ENCODE data around the gene UBE2G1.
A peak's percentile ranks its signal among the peaks of the same experiment; 100 is the strongest.
"Not testable (repeated sequence)": the region's sequence is repeated elsewhere in the genome, so short reads cannot be mapped to it uniquely, and the experiment has no call there.

The UBE2G1 gene

GRCh38 chr17:4375039-4375748 is 8.7 kb upstream of the UBE2G1 start:
- DNase-seq = no peak

- no peak for DNase-seq
Observed at GRCh38 chr17:4369557-4370230, 3.2 kb upstream of the UBE2G1 start.

GRCh38 chr17:4368341-4368740 is 1.9 kb upstream of the UBE2G1 start:
- DNase-seq = no peak

- DNase-seq = not testable (repeated sequence)
Observed at GRCh38 chr17:4367177-4367576, 702 bp upstream of the UBE2G1 start.

- peak in 4 of 6 experiments; percentile 32 to 55 (median 45) for DNase-seq
Observed at GRCh38 chr17:4365628-4366326, 698 bp downstream of the UBE2G1 start.

- peak; percentile 76 to 88 (median 81) for DNase-seq
Observed at GRCh38 chr17:4365103-4365627, 1.3 kb downstream of the UBE2G1 start.

GRCh38 chr17:4364622-4365041 is 1.8 kb downstream of the UBE2G1 start:
- DNase-seq = no peak

- no peak for DNase-seq
Observed at GRCh38 chr17:4362141-4362540, 4.3 kb downstream of the UBE2G1 start.

GRCh38 chr17:4358154-4358553 is 8.3 kb downstream of the UBE2G1 start:
- DNase-seq = no peak

GRCh38 chr17:4357671-4358070 is 8.8 kb downstream of the UBE2G1 start:
- no peak for DNase-seq

- no peak for DNase-seq
Observed at GRCh38 chr17:4357030-4357628, 9.3 kb downstream of the UBE2G1 start.

- no peak for DNase-seq
Observed at GRCh38 chr17:4354862-4355514, 11.5 kb downstream of the UBE2G1 start.

- DNase-seq = no peak
Observed at GRCh38 chr17:4354206-4354605, 12.3 kb downstream of the UBE2G1 start.

- DNase-seq = not testable (repeated sequence)
Observed at GRCh38 chr17:4350214-4350613, 16.3 kb downstream of the UBE2G1 start.

GRCh38 chr17:4345581-4346252 is 20.8 kb downstream of the UBE2G1 start:
- no peak for DNase-seq

- DNase-seq = no peak
Observed at GRCh38 chr17:4344926-4345325, 21.5 kb downstream of the UBE2G1 start.

GRCh38 chr17:4342535-4342934 is 23.9 kb downstream of the UBE2G1 start:
- no peak for DNase-seq

- no peak for DNase-seq
Observed at GRCh38 chr17:4341616-4341977, 24.9 kb downstream of the UBE2G1 start.

- DNase-seq = no peak
Observed at GRCh38 chr17:4340914-4341615, 25.4 kb downstream of the UBE2G1 start.

GRCh38 chr17:4334776-4335584 is 31.5 kb downstream of the UBE2G1 start:
- peak in 2 of 6 experiments; percentile 15 to 28 for DNase-seq

- DNase-seq = no peak
Observed at GRCh38 chr17:4334332-4334731, 32.1 kb downstream of the UBE2G1 start.
